ENCODE measurements around the gene IER5. TPM values are rescaled to one million over a fixed set of nuclear protein-coding genes. Genes with fewer than 3 reads are reported as not detected.
A peak's percentile ranks its signal among the peaks of the same experiment; 100 is the strongest.

Gene IER5
- total RNA-seq, 1 experiment from 2014 or later, result 20.4 TPM

DNA sequence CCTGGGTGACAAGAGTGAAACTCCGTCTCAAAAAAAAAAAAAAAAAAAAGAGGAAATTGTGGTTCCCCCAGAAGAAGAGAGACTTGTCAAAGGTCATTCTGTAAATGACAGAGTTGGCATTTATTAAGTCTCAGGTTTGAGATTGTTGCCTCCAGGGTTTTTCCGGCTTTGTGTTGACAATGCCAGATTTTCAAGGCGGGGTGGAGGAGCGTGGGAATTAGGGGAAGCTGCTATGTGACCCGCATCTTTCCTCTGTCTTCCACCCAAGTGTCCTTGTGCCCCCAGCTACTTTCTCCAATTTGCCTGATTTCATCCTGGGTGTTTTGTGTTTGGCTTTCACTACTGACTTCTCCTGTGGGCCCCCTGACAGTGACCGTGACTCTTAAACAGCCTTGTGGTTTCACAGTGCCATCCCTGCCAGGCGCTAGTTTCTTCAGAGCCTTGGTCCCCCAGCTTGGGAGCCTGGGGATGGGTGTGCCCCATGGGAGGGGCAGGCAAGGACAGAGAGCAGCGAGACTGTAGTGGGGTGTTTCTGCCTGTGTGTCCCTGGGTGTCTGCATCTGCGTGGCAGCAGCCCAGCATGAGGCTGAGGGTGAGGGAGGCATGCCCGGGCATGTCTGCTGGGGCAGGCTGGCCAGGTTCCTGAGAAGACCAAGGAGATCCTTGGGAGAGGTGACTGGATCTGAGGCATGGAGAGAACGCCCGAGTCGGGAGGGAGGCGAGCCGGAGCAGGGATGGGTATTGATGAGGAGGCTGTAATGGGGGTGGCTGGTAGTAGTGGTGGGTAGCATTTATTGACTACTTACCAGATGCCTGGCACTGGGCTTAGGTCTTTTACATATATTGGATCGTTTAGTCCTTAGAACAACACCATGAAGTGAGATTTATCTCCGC is 46.3 kb downstream of the IER5 start:
- Histone ChIP-seq H3K4me3 (ENCODE audit: low read depth in 2 of 2, low read length in 2 of 2) (no peak overlapping the region), H3K27ac (ENCODE audit: low read length) (peak overlapping the region; percentile 78), H3K36me3 (ENCODE audit: control insufficient read depth, insufficient read depth, low read length) (no peaks in the 10 kb centered on the region), H3K27me3 (ENCODE audit: control insufficient read depth, insufficient read depth, low read length) (no peaks in the 10 kb centered on the region), H3K4me1 (ENCODE audit: control insufficient read depth, insufficient read depth, low read length) (peaks cover 31% of the 10 kb centered on the region), H3K9me3 (ENCODE audit: control insufficient read depth, insufficient read depth, low read depth, low read length) (no peaks in the 10 kb centered on the region)
- ATAC-seq, result 0 out of 2 replicates have a peak, but pooled peaks have one; percentile 22
- no TSS peak for BruUV-seq (replicated peaks)
- ChIA-PET POLR2A (no interaction called here), CTCF (interaction anchor here (0.6 to 1.3 kb wide), 5 partner anchors 26 to 214 kb away, joined by 3 to 5 read pairs (median 3); no protein-coding TSS in a partner anchor)
- in situ Hi-C loops (cut with HindIII; ENCODE audit: low pct_unique_long_range_greater_than_20kb, low sequenced_read_pairs), result no loop called here
- TF ChIP-seq, protein P1, sequence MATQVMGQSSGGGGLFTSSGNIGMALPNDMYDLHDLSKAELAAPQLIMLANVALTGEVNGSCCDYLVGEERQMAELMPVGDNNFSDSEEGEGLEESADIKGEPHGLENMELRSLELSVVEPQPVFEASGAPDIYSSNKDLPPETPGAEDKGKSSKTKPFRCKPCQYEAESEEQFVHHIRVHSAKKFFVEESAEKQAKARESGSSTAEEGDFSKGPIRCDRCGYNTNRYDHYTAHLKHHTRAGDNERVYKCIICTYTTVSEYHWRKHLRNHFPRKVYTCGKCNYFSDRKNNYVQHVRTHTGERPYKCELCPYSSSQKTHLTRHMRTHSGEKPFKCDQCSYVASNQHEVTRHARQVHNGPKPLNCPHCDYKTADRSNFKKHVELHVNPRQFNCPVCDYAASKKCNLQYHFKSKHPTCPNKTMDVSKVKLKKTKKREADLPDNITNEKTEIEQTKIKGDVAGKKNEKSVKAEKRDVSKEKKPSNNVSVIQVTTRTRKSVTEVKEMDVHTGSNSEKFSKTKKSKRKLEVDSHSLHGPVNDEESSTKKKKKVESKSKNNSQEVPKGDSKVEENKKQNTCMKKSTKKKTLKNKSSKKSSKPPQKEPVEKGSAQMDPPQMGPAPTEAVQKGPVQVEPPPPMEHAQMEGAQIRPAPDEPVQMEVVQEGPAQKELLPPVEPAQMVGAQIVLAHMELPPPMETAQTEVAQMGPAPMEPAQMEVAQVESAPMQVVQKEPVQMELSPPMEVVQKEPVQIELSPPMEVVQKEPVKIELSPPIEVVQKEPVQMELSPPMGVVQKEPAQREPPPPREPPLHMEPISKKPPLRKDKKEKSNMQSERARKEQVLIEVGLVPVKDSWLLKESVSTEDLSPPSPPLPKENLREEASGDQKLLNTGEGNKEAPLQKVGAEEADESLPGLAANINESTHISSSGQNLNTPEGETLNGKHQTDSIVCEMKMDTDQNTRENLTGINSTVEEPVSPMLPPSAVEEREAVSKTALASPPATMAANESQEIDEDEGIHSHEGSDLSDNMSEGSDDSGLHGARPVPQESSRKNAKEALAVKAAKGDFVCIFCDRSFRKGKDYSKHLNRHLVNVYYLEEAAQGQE (IDR thresholded peaks at IDR 0.05; ENCODE audit: insufficient read depth in 1 of 2, low read depth in 2 of 2, low read length in 1 of 2), result no peak
- TF ChIP-seq, protein P2, sequence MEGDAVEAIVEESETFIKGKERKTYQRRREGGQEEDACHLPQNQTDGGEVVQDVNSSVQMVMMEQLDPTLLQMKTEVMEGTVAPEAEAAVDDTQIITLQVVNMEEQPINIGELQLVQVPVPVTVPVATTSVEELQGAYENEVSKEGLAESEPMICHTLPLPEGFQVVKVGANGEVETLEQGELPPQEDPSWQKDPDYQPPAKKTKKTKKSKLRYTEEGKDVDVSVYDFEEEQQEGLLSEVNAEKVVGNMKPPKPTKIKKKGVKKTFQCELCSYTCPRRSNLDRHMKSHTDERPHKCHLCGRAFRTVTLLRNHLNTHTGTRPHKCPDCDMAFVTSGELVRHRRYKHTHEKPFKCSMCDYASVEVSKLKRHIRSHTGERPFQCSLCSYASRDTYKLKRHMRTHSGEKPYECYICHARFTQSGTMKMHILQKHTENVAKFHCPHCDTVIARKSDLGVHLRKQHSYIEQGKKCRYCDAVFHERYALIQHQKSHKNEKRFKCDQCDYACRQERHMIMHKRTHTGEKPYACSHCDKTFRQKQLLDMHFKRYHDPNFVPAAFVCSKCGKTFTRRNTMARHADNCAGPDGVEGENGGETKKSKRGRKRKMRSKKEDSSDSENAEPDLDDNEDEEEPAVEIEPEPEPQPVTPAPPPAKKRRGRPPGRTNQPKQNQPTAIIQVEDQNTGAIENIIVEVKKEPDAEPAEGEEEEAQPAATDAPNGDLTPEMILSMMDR (IDR thresholded peaks at IDR 0.05), result no peak
- TF ChIP-seq POLR2AphosphoS5 (IDR thresholded peaks at IDR 0.05; ENCODE audit: low read depth, low read length) (no peak), SIN3A (IDR thresholded peaks at IDR 0.05; ENCODE audit: borderline replicate concordance, insufficient read depth, low read depth, low read length) (no peak), TCF7L2 (IDR thresholded peaks at IDR 0.05; ENCODE audit: low read depth, low read length) (no peak)
- no peak for DNase-seq (ENCODE audit: low read depth, low spot score)
- intact Hi-C loops (cut with micrococcal nuclease; ENCODE audit: unreplicated experiment), result no loop called here

DNA sequence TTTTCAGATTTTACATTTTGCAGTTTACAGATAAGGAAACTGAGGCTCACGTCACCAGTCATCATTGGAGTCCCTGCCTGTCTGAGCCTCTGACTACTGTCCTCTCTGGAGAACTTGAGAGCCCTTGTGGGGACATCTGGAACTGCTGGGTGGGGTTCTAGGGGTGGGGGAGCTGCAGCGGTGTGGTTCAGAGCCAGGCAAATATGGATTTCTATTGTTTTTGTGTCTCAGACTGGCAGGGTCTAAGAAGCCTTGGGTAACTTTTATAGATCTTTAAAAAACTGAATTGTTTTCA is 46.9 kb downstream of the IER5 start:
- Histone ChIP-seq H3K4me1 (ENCODE audit: control insufficient read depth, insufficient read depth, low read length) (peaks cover 25% of the 10 kb centered on the region), H3K9me3 (ENCODE audit: control insufficient read depth, insufficient read depth, low read depth, low read length) (no peaks in the 10 kb centered on the region), H3K27me3 (ENCODE audit: control insufficient read depth, insufficient read depth, low read length) (no peaks in the 10 kb centered on the region), H3K36me3 (ENCODE audit: control insufficient read depth, insufficient read depth, low read length) (no peaks in the 10 kb centered on the region), H3K4me3 (ENCODE audit: low read depth in 2 of 2, low read length in 2 of 2) (no peak overlapping the region), H3K27ac (ENCODE audit: low read length) (peak overlapping the region; percentile 78)
- POLR2A ChIA-PET, result no interaction called here
- DNase-seq (ENCODE audit: low read depth, low spot score), result no peak
- ATAC-seq, result peak; percentile 74
- intact Hi-C loops (cut with micrococcal nuclease; ENCODE audit: unreplicated experiment), result no loop called here
- CTCF ChIA-PET, result interaction anchor here (0.6 to 1.3 kb wide), 3 partner anchors 30 to 51 kb away, joined by 3 to 5 read pairs (median 3); no protein-coding TSS in a partner anchor
- in situ Hi-C loops (cut with HindIII; ENCODE audit: low pct_unique_long_range_greater_than_20kb, low sequenced_read_pairs), result no loop called here
- no TSS peak for BruUV-seq (replicated peaks)
- TF ChIP-seq TCF7L2 (IDR thresholded peaks at IDR 0.05; ENCODE audit: low read depth, low read length) (no peak), SIN3A (IDR thresholded peaks at IDR 0.05; ENCODE audit: borderline replicate concordance, insufficient read depth, low read depth, low read length) (no peak), POLR2AphosphoS5 (IDR thresholded peaks at IDR 0.05; ENCODE audit: low read depth, low read length) (no peak)
- TF ChIP-seq, protein P1 (IDR thresholded peaks at IDR 0.05; ENCODE audit: insufficient read depth in 1 of 2, low read depth in 2 of 2, low read length in 1 of 2), result no peak
- TF ChIP-seq, protein P2 (IDR thresholded peaks at IDR 0.05), result no peak
